HFFc6 (cell line): ENCODE measurements around the gene ZNF628. TPM values are rescaled to one million over a fixed set of nuclear protein-coding genes. Genes with fewer than 3 reads are reported as not detected.

ENCODE experiments used
- DNase-seq: peaks from one replicate; pipeline ENCODE4 v3.0.0-alpha.2; 2018
- H3K27ac Mint-ChIP-seq: 2 replicates; pipeline ENCODE4 v1.8.0; 2020; ENCODE audit warnings: mild to moderate bottlenecking, mixed read lengths
- H3K27me3 Mint-ChIP-seq: 2 replicates; pipeline ENCODE4 v1.8.0; 2021; ENCODE audit warnings: mild to moderate bottlenecking, moderate library complexity, mixed read lengths; ENCODE audit not compliant: insufficient read depth
- H3K36me3 Mint-ChIP-seq: 2 replicates; pipeline ENCODE4 v1.8.0; 2021; ENCODE audit warnings: low read depth, mixed read lengths
- H3K4me1 Mint-ChIP-seq: 2 replicates; pipeline ENCODE4 v1.8.0; 2020; ENCODE audit warnings: low read depth, mixed read lengths
- H3K4me3 Mint-ChIP-seq: 2 replicates; pipeline ENCODE4 v1.8.0; 2020; ENCODE audit warnings: mild to moderate bottlenecking, moderate library complexity, mixed read lengths
- H3K9me3 Mint-ChIP-seq: 2 replicates; pipeline ENCODE4 v1.8.0; 2020; ENCODE audit warnings: mild to moderate bottlenecking, mixed read lengths
- total RNA-seq, 6 experiments: library from RNA; stranded (reverse); fragmentation: NEBNext Ultra II Directional; extraction: Animal tissue kit (Norgen Biotek cat#: 25700); gene quantifications; 2 replicates in 1 of 6; 3 replicates in 5 of 6; pipeline ENCODE4 v1.2.3, GENCODE V29; 2021
- TF ChIP-seq, protein P1 (sequence below): fragments of 200-600 bp; sonication (generic); IDR thresholded peaks from 2 replicates; pipeline ENCODE4 v1.5.0; 2021; ENCODE audit warnings: antibody characterized with exemption, mild to moderate bottlenecking

The ZNF628 gene
- total RNA-seq, 6 experiments from 2014 or later, result 8.6 to 11.3 (median 9.5) TPM

DNA sequence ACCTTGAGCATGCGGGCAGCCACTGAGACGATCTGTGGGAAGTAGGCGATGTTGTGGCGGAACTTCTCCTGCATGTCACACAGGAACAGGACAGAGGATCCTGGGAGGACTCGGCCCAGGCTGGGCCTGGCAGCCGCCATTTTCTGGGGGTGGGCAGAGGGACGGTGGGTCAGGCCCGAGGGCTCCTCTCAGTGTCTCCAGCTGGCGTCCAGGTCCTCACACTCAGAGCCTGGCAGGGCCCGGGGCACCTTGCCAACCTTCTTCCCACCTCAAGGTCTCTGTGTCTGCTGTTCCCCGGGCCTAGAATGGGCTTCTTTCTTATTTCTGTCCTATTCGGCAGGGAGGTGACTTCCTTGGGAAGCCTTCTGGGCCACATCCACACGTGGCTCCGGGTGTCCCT lies 20.1 kb upstream of the ZNF628 start:
- TF ChIP-seq, protein P1, sequence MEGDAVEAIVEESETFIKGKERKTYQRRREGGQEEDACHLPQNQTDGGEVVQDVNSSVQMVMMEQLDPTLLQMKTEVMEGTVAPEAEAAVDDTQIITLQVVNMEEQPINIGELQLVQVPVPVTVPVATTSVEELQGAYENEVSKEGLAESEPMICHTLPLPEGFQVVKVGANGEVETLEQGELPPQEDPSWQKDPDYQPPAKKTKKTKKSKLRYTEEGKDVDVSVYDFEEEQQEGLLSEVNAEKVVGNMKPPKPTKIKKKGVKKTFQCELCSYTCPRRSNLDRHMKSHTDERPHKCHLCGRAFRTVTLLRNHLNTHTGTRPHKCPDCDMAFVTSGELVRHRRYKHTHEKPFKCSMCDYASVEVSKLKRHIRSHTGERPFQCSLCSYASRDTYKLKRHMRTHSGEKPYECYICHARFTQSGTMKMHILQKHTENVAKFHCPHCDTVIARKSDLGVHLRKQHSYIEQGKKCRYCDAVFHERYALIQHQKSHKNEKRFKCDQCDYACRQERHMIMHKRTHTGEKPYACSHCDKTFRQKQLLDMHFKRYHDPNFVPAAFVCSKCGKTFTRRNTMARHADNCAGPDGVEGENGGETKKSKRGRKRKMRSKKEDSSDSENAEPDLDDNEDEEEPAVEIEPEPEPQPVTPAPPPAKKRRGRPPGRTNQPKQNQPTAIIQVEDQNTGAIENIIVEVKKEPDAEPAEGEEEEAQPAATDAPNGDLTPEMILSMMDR, result no peak
- no peak overlapping the region for H3K27ac Mint-ChIP-seq
- peaks cover 17% of the 10 kb centered on the region for H3K4me1 Mint-ChIP-seq
- H3K4me3 Mint-ChIP-seq, result no peak overlapping the region
- no peaks in the 10 kb centered on the region for H3K9me3 Mint-ChIP-seq
- peaks cover 6% of the 10 kb centered on the region for H3K36me3 Mint-ChIP-seq
- peaks cover 8% of the 10 kb centered on the region for H3K27me3 Mint-ChIP-seq
- no peak for DNase-seq

GRCh38 chr19:55457683-55458457 lies 18.5 kb upstream of the ZNF628 start:
- no peaks in the 10 kb centered on the region for H3K9me3 Mint-ChIP-seq
- TF ChIP-seq, protein P1, result no peak
- peaks cover 2% of the 10 kb centered on the region for H3K27me3 Mint-ChIP-seq
- no peak overlapping the region for H3K4me3 Mint-ChIP-seq
- H3K27ac Mint-ChIP-seq, result no peak overlapping the region
- H3K36me3 Mint-ChIP-seq, result peaks cover 6% of the 10 kb centered on the region
- H3K4me1 Mint-ChIP-seq, result peaks cover 28% of the 10 kb centered on the region
- DNase-seq, result no peak

- TF ChIP-seq, protein P1, result no peak
- Mint-ChIP-seq H3K36me3 (no peaks in the 10 kb centered on the region), H3K4me3 (no peak overlapping the region; the same call in 1 of the 2 replicates), H3K9me3 (no peaks in the 10 kb centered on the region), H3K27ac (no peak overlapping the region), H3K27me3 (no peaks in the 10 kb centered on the region; the same call in 1 of the 2 replicates), H3K4me1 (peaks cover 30% of the 10 kb centered on the region)
- no peak for DNase-seq
These were observed 16.9 kb upstream of the ZNF628 start for GRCh38 chr19:55459551-55459949.

GRCh38 chr19:55459950-55460657 lies 16.3 kb upstream of the ZNF628 start:
- DNase-seq, result peak; percentile 23

GRCh38 chr19:55460670-55461258 lies 15.7 kb upstream of the ZNF628 start:
- Mint-ChIP-seq H3K4me1 (peaks cover 31% of the 10 kb centered on the region), H3K27ac (peak overlapping the region; percentile 82), H3K36me3 (no peaks in the 10 kb centered on the region), H3K4me3 (peak overlapping the region; percentile 94), H3K9me3 (no peaks in the 10 kb centered on the region), H3K27me3 (no peaks in the 10 kb centered on the region; the same call in 1 of the 2 replicates)
- TF ChIP-seq, protein P1, result no peak
- peak; percentile 48 for DNase-seq

More at GRCh38 chr19:55459950-55460657, 16.3 kb upstream of the ZNF628 start:
- H3K4me1 Mint-ChIP-seq, result peaks cover 30% of the 10 kb centered on the region
- H3K27ac Mint-ChIP-seq, result peak overlapping the region; percentile 82
- H3K27me3 Mint-ChIP-seq, result no peaks in the 10 kb centered on the region; the same call in 1 of the 2 replicates
- no peaks in the 10 kb centered on the region for H3K36me3 Mint-ChIP-seq
- H3K9me3 Mint-ChIP-seq, result no peaks in the 10 kb centered on the region
- TF ChIP-seq, protein P1, result no peak
- peak overlapping the region; percentile 94 for H3K4me3 Mint-ChIP-seq
